ENCODE data around the gene BCAP31.

Gene BCAP31

GRCh38 chrX:153728095-153728494 is 3.9 kb upstream of the BCAP31 start:
- no peak for DNase-seq (ENCODE audit: low read depth)
- H3K4me3 ChIP-seq (ENCODE audit: low read depth, low read length): no peak overlapping the region
- TF ChIP-seq MAX (IDR thresholded peaks at IDR 0.05; ENCODE audit: low read depth, low read length) (no peak), MYC (IDR thresholded peaks at IDR 0.05; ENCODE audit: low read depth, low read length) (no peak), POLR2A (IDR thresholded peaks at IDR 0.05; ENCODE audit: extremely low read depth, insufficient read length) (no peak), CTCF (IDR thresholded peaks at IDR 0.05; ENCODE audit: low read depth, low read length) (no peak)

GRCh38 chrX:153727123-153727931 is 3.1 kb upstream of the BCAP31 start:
- no peak overlapping the region for H3K4me3 ChIP-seq (ENCODE audit: low read depth, low read length)
- peak; percentile 43 for DNase-seq (ENCODE audit: low read depth)
- TF ChIP-seq CTCF (IDR thresholded peaks at IDR 0.05; ENCODE audit: low read depth, low read length) (no peak), POLR2A (IDR thresholded peaks at IDR 0.05; ENCODE audit: extremely low read depth, insufficient read length) (no peak), MAX (IDR thresholded peaks at IDR 0.05; ENCODE audit: low read depth, low read length) (no peak), MYC (IDR thresholded peaks at IDR 0.05; ENCODE audit: low read depth, low read length) (no peak)

GRCh38 chrX:153726286-153727122 is 2.3 kb upstream of the BCAP31 start:
- no peak overlapping the region for H3K4me3 ChIP-seq (ENCODE audit: low read depth, low read length)
- DNase-seq (ENCODE audit: low read depth): peak; percentile 84
- TF ChIP-seq MAX (IDR thresholded peaks at IDR 0.05; ENCODE audit: low read depth, low read length): peak; percentile 33; the same call in 1 of the 2 replicates
- TF ChIP-seq CTCF (IDR thresholded peaks at IDR 0.05; ENCODE audit: low read depth, low read length): no peak
- TF ChIP-seq MYC (IDR thresholded peaks at IDR 0.05; ENCODE audit: low read depth, low read length): peak; percentile 12; the same call in 1 of the 2 replicates

- DNase-seq (ENCODE audit: low read depth): peak; percentile 8
- TF ChIP-seq MYC (IDR thresholded peaks at IDR 0.05; ENCODE audit: low read depth, low read length) (no peak), MAX (IDR thresholded peaks at IDR 0.05; ENCODE audit: low read depth, low read length) (no peak), POLR2A (IDR thresholded peaks at IDR 0.05; ENCODE audit: extremely low read depth, insufficient read length) (no peak), CTCF (IDR thresholded peaks at IDR 0.05; ENCODE audit: low read depth, low read length) (no peak)
- no peak overlapping the region for H3K4me3 ChIP-seq (ENCODE audit: low read depth, low read length)
These were observed 1.7 kb upstream of the BCAP31 start for GRCh38 chrX:153725832-153726285.

- no peak for DNase-seq (ENCODE audit: low read depth)
- peak overlapping the region; percentile 21 for H3K4me3 ChIP-seq (ENCODE audit: low read depth, low read length)
- TF ChIP-seq CTCF (IDR thresholded peaks at IDR 0.05; ENCODE audit: low read depth, low read length): no peak
- no peak for TF ChIP-seq POLR2A (IDR thresholded peaks at IDR 0.05; ENCODE audit: extremely low read depth, insufficient read length)
- no peak for TF ChIP-seq MAX (IDR thresholded peaks at IDR 0.05; ENCODE audit: low read depth, low read length)
- TF ChIP-seq MYC (IDR thresholded peaks at IDR 0.05; ENCODE audit: low read depth, low read length): no peak
These were observed 1.0 kb upstream of the BCAP31 start for GRCh38 chrX:153725039-153725831.
